Natural killer cell (primary cell): ENCODE results near the gene KIF15. TPM values are rescaled to one million over a fixed set of nuclear protein-coding genes. Genes with fewer than 3 reads are reported as not detected.

ENCODE experiments used
- ATAC-seq, 3 donors: fragments of 150-1000 bp in 2 of 3; fragments of 200-7000 bp in 1 of 3; cut with Tn5 transposase; 1 replicate in 1 of 3; 2 replicates in 2 of 3; pipeline ENCODE4 v1.10.0; 2021; ENCODE audit warnings: mild to moderate bottlenecking in 2 of 3, moderate library complexity in 2 of 3
- DNase-seq, 2 donors: peaks; one replicate each; pipeline versions ENCODE4 v3.0.0 to v3.0.0-alpha.2; 2013 to 2021; ENCODE audit warnings: mixed read lengths in 1 of 2
- H3K27ac ChIP-seq: one replicate; pipeline ENCODE4 v1.5.1; 2013; ENCODE audit warnings: mild to moderate bottlenecking, low read length
- H3K27me3 ChIP-seq: one replicate; pipeline ENCODE4 v1.6.1; 2013; ENCODE audit warnings: low read length; ENCODE audit not compliant: control insufficient read depth, insufficient read depth
- H3K36me3 ChIP-seq: one replicate; pipeline ENCODE4 v1.6.1; 2013; ENCODE audit warnings: low read length; ENCODE audit not compliant: control insufficient read depth, insufficient read depth
- H3K4me1 ChIP-seq: one replicate; pipeline ENCODE4 v1.6.1; 2013; ENCODE audit warnings: low read length; ENCODE audit not compliant: control insufficient read depth, insufficient read depth
- H3K4me3 ChIP-seq: one replicate; pipeline ENCODE4 v1.5.1; 2013; ENCODE audit warnings: low read length
- H3K9me3 ChIP-seq: one replicate; pipeline ENCODE4 v1.6.1; 2013; ENCODE audit warnings: low read length; ENCODE audit not compliant: control insufficient read depth, insufficient read depth
- H3K27ac Mint-ChIP-seq, 2 donors: one replicate each; pipeline ENCODE4 v1.8.0; 2022; ENCODE audit warnings: mild to moderate bottlenecking in 2 of 2, mixed read lengths in 2 of 2, moderate library complexity in 1 of 2
- H3K27me3 Mint-ChIP-seq, 2 donors: one replicate each; pipeline ENCODE4 v1.8.0; 2022; ENCODE audit warnings: low read depth in 2 of 2, mixed read lengths in 2 of 2
- H3K36me3 Mint-ChIP-seq: one replicate; pipeline ENCODE4 v1.8.0; 2022; ENCODE audit warnings: mixed read lengths
- H3K4me1 Mint-ChIP-seq, 2 donors: one replicate each; pipeline ENCODE4 v1.8.0; 2022; ENCODE audit warnings: mixed read lengths in 2 of 2
- H3K4me3 Mint-ChIP-seq: one replicate; pipeline ENCODE4 v1.8.0; 2022; ENCODE audit warnings: mild to moderate bottlenecking, moderate library complexity, mixed read lengths
- H3K9me3 Mint-ChIP-seq, 2 donors: one replicate each; pipeline ENCODE4 v1.8.0; 2022; ENCODE audit warnings: mixed read lengths in 2 of 2
- WGBS: methylation state at CpG from one replicate; pipeline ENCODE4 v1.1.7; 2013; ENCODE audit warnings: missing lambda C conversion rate; ENCODE audit not compliant: insufficient coverage; 5-methylcytosine and 5-hydroxymethylcytosine counted together
- intact Hi-C: fragments of 100-400 bp; cut with micrococcal nuclease; formaldehyde crosslinking; loops from one replicate; pipeline ENCODE4 v1.14.2; 2022
- total RNA-seq, 4 donors: library from RNA; stranded (reverse); fragments of 120-200 nt in 1 of 4; gene quantifications; one replicate each; pipeline versions ENCODE4 v1.2.3 to v1.2.4, GENCODE V29; 2013 to 2022
- TF ChIP-seq, protein P1 (sequence below): fragments of 200-600 bp; IDR thresholded peaks from one replicate; pipeline ENCODE4 v1.8.0; 2022; ENCODE audit warnings: antibody characterized with exemption

KIF15 gene
- total RNA-seq, 3 donors from 2014 or later (not counting 1 experiment from before 2014, with no cell fraction given): 0.80 to 1.6 (median 0.99) TPM

- no peak overlapping the region for H3K4me3 Mint-ChIP-seq
- Histone ChIP-seq H3K9me3 (peaks cover 75% of the 10 kb centered on the region), H3K4me1 (no peaks in the 10 kb centered on the region), H3K4me3 (no peak overlapping the region), H3K27ac (no peak overlapping the region), H3K36me3 (peaks cover 17% of the 10 kb centered on the region), H3K27me3 (no peaks in the 10 kb centered on the region)
- TF ChIP-seq, protein P1, sequence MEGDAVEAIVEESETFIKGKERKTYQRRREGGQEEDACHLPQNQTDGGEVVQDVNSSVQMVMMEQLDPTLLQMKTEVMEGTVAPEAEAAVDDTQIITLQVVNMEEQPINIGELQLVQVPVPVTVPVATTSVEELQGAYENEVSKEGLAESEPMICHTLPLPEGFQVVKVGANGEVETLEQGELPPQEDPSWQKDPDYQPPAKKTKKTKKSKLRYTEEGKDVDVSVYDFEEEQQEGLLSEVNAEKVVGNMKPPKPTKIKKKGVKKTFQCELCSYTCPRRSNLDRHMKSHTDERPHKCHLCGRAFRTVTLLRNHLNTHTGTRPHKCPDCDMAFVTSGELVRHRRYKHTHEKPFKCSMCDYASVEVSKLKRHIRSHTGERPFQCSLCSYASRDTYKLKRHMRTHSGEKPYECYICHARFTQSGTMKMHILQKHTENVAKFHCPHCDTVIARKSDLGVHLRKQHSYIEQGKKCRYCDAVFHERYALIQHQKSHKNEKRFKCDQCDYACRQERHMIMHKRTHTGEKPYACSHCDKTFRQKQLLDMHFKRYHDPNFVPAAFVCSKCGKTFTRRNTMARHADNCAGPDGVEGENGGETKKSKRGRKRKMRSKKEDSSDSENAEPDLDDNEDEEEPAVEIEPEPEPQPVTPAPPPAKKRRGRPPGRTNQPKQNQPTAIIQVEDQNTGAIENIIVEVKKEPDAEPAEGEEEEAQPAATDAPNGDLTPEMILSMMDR: no peak
- intact Hi-C loops: no loop called here
- H3K9me3 Mint-ChIP-seq: peaks cover 12 to 32% of the 10 kb centered on the region in 2 donors
- H3K36me3 Mint-ChIP-seq: peaks cover 74% of the 10 kb centered on the region
- no peak overlapping the region for H3K27ac Mint-ChIP-seq
- no peak for ATAC-seq
- DNase-seq: no peak
- H3K4me1 Mint-ChIP-seq: no peaks in the 10 kb centered on the region
- no peaks in the 10 kb centered on the region for H3K27me3 Mint-ChIP-seq
- WGBS: 95% methylated on average over 4 of the region's 10 CpGs
Observed at GRCh38 chr3:44721231-44722102, 40.1 kb upstream of the KIF15 start.

DNA sequence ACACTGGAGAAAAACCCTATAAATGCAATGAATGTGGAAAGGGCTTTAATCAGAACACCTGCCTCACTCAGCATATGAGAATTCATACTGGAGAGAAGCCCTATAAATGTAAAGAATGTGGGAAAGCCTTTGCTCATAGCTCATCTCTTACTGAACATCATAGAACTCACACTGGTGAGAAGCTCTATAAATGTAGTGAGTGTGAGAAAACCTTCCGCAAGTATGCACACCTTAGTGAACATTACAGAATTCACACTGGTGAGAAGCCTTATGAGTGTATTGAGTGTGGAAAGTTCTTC is 39.5 kb upstream of the KIF15 start:
- peaks cover 12 to 32% of the 10 kb centered on the region in 2 donors for H3K9me3 Mint-ChIP-seq
- no peak overlapping the region for H3K27ac Mint-ChIP-seq
- no peaks in the 10 kb centered on the region for H3K27me3 Mint-ChIP-seq
- DNase-seq (no peak), ATAC-seq (no peak)
- peaks cover 68% of the 10 kb centered on the region for H3K36me3 Mint-ChIP-seq
- no peaks in the 10 kb centered on the region for H3K4me1 Mint-ChIP-seq
- Histone ChIP-seq H3K27me3 (no peaks in the 10 kb centered on the region), H3K27ac (no peak overlapping the region), H3K4me1 (no peaks in the 10 kb centered on the region), H3K9me3 (peaks cover 80% of the 10 kb centered on the region), H3K36me3 (peaks cover 17% of the 10 kb centered on the region), H3K4me3 (no peak overlapping the region)
- intact Hi-C loops: no loop called here
- TF ChIP-seq, protein P1: no peak
- WGBS: no CpG with 5 or more reads among the region's 1 CpG
- no peak overlapping the region for H3K4me3 Mint-ChIP-seq

- 2% methylated on average over 46 of the region's 46 CpGs for WGBS
- H3K4me3 Mint-ChIP-seq: peak within 1 kb of the TSS; percentile 99
- H3K27me3 Mint-ChIP-seq: no peaks in the 10 kb centered on the region
Observed at GRCh38 chr3:44729384-44729910, 32.1 kb upstream of the KIF15 start, which contains the start of gene ZNF501. ZNF501 (plus strand) TSS chr3:44729635; CDS start chr3:44734422, 4,787 bp downstream.

More at GRCh38 chr3:44729384-44729910, 32.1 kb upstream of the KIF15 start, which contains the start of gene ZNF501:
- H3K4me1 ChIP-seq: peaks cover 3% of the 10 kb centered on the region
- H3K4me3 ChIP-seq: peak within 1 kb of the TSS; percentile 60
- ATAC-seq (peak; percentile 86 to 96 (median 96)), DNase-seq (peak; percentile 79 to 91)
- intact Hi-C loops: loop anchor here (1.0 kb wide), 2 partner anchors 17 to 32 kb away; partner anchors contain the start of genes KIAA1143, KIF15 and ZNF502
- no peak within 1 kb of the TSS for H3K27ac ChIP-seq
- Mint-ChIP-seq H3K9me3 (peaks cover 13 to 35% of the 10 kb centered on the region in 2 donors), H3K36me3 (peaks cover 48% of the 10 kb centered on the region), H3K4me1 (peaks cover 17% of the 10 kb centered on the region in 2 donors), H3K27ac (peak within 1 kb of the TSS; percentile 94 to 98)
- peaks cover 12% of the 10 kb centered on the region for H3K36me3 ChIP-seq
- TF ChIP-seq, protein P1: no peak
- no peaks in the 10 kb centered on the region for H3K27me3 ChIP-seq
- H3K9me3 ChIP-seq: peaks cover 44% of the 10 kb centered on the region
